HepG2 (cell line): ENCODE data around the gene SLC44A4. TPM values are rescaled to one million over a fixed set of nuclear protein-coding genes. Genes with fewer than 3 reads are reported as not detected.
A peak's percentile ranks its signal among the peaks of the same experiment; 100 is the strongest.

Experiments used
- ETV6 ChIP-seq: sonication (generic); formaldehyde crosslinking; conservative IDR thresholded peaks from 2 replicates; pipeline ENCODE4 v1.4.0; 2020; ENCODE audit warnings: missing genetic modification reagents
- GATAD1 ChIP-seq: IDR thresholded peaks from 2 replicates; pipeline ENCODE4 v1.6.1; 2016; ENCODE audit warnings: missing genetic modification reagents, missing compliant biosample characterization
- HDAC1 ChIP-seq: sonication (generic); formaldehyde crosslinking; IDR thresholded peaks from 2 replicates; pipeline ENCODE4 v1.5.1; 2020; ENCODE audit warnings: mild to moderate bottlenecking, missing genetic modification reagents
- KDM3A ChIP-seq: IDR thresholded peaks from 2 replicates; pipeline ENCODE4 v1.6.1; 2018; ENCODE audit warnings: low read depth, missing compliant biosample characterization
- KLF13 ChIP-seq: sonication (generic); formaldehyde crosslinking; IDR thresholded peaks from 2 replicates; pipeline ENCODE4 v1.4.0; 2020; ENCODE audit warnings: mild to moderate bottlenecking, missing genetic modification reagents
- MIXL1 ChIP-seq: IDR thresholded peaks from 2 replicates; pipeline ENCODE4 v1.6.1; 2016
- NFATC3 ChIP-seq: sonication (generic); formaldehyde crosslinking; IDR thresholded peaks from 2 replicates; pipeline ENCODE4 v1.5.1; 2020; ENCODE audit warnings: mild to moderate bottlenecking, missing genetic modification reagents
- POLR2AphosphoS5 ChIP-seq: IDR thresholded peaks from 2 replicates; pipeline ENCODE4 v1.6.1; 2012; ENCODE audit warnings: low read depth, low read length
- SNAPC2 ChIP-seq: sonication (generic); formaldehyde crosslinking; IDR thresholded peaks from 2 replicates; pipeline ENCODE4 v1.8.1; 2022; ENCODE audit warnings: mild to moderate bottlenecking, missing genetic modification reagents
- SP140L ChIP-seq: sonication (generic); formaldehyde crosslinking; IDR thresholded peaks from 2 replicates; pipeline ENCODE4 v1.4.0; 2020; ENCODE audit warnings: missing genetic modification reagents, borderline replicate concordance
- SP2 ChIP-seq: sonication (generic); formaldehyde crosslinking; IDR thresholded peaks from 2 replicates; pipeline ENCODE4 v1.5.1; 2020; ENCODE audit warnings: mild to moderate bottlenecking, missing genetic modification reagents
- ZMYM4 ChIP-seq: sonication (generic); formaldehyde crosslinking; IDR thresholded peaks from 2 replicates; pipeline ENCODE4 v1.8.1; 2023; ENCODE audit warnings: mild to moderate bottlenecking, missing genetic modification reagents
- ZNF749 ChIP-seq: sonication (generic); formaldehyde crosslinking; IDR thresholded peaks from 2 replicates; pipeline ENCODE4 v1.8.0; 2022; ENCODE audit warnings: mild to moderate bottlenecking, missing genetic modification reagents, moderate library complexity, borderline replicate concordance
- ZNF816 ChIP-seq: sonication (generic); formaldehyde crosslinking; IDR thresholded peaks from 2 replicates; pipeline ENCODE4 v1.8.0; 2022; ENCODE audit warnings: missing genetic modification reagents, mild to moderate bottlenecking, borderline replicate concordance
- polyA plus RNA-seq, 8 experiments: library from polyadenylated mRNA; depleted of rRNA in 3 of 8; stranded (reverse) in 7 of 8; unstranded in 1 of 8; fragments of >200 nt; fragmentation: Illumina TruSeq in 4 of 8; extraction: Trizol in 4 of 8; gene quantifications; 2 replicates each; pipeline versions ENCODE4 v1.2.1 to v1.2.3, GENCODE V29; 2011 to 2016; ENCODE audit warnings: low read depth in 4 of 8, missing spikeins in 1 of 8, mixed read lengths in 1 of 8; ENCODE audit not compliant: insufficient read depth in 1 of 8
- total RNA-seq, 5 experiments: library from RNA; depleted of rRNA; stranded (reverse); fragments of >200 nt; fragmentation: Illumina TruSeq; extraction: Trizol; gene quantifications; 2 replicates each; pipeline ENCODE4 v1.2.3, GENCODE V29; 2016; ENCODE audit warnings: low read depth in 1 of 5
- TF ChIP-seq, protein P1 (sequence below): sonication (generic); formaldehyde crosslinking; IDR thresholded peaks from 2 replicates; pipeline ENCODE4 v1.8.1; 2023; ENCODE audit warnings: missing genetic modification reagents, mild to moderate bottlenecking, borderline replicate concordance
- TF ChIP-seq, protein P2 (sequence below): sonication (generic); formaldehyde crosslinking; IDR thresholded peaks from 2 replicates; pipeline ENCODE4 v1.8.0; 2022; ENCODE audit warnings: missing genetic modification reagents, mild to moderate bottlenecking, moderate library complexity, borderline replicate concordance
- TF ChIP-seq, protein P3 (sequence below): sonication (generic); formaldehyde crosslinking; IDR thresholded peaks from 2 replicates; pipeline ENCODE4 v1.4.0; 2020; ENCODE audit warnings: missing genetic modification reagents
- TF ChIP-seq, protein P4 (sequence below): sonication (generic); formaldehyde crosslinking; IDR thresholded peaks from 2 replicates; pipeline ENCODE4 v1.5.0; 2020; ENCODE audit warnings: missing genetic modification reagents, mild to moderate bottlenecking, borderline replicate concordance
- TF ChIP-seq, protein P5 (sequence below): sonication (generic); formaldehyde crosslinking; IDR thresholded peaks from 2 replicates; pipeline ENCODE4 v1.4.0; 2020; ENCODE audit warnings: missing genetic modification reagents; ENCODE audit errors: not compliant biosample characterization
- TF ChIP-seq, protein P6 (sequence below): sonication (generic); formaldehyde crosslinking; IDR thresholded peaks from 2 replicates; pipeline ENCODE4 v1.4.0; 2020; ENCODE audit warnings: missing genetic modification reagents

SLC44A4 gene
- total and polyA plus RNA-seq, 2 of the 13 experiments (the other 11 are each of a cell fraction or from before 2014, with no cell fraction given) = 3.5 to 5.9 TPM

DNA sequence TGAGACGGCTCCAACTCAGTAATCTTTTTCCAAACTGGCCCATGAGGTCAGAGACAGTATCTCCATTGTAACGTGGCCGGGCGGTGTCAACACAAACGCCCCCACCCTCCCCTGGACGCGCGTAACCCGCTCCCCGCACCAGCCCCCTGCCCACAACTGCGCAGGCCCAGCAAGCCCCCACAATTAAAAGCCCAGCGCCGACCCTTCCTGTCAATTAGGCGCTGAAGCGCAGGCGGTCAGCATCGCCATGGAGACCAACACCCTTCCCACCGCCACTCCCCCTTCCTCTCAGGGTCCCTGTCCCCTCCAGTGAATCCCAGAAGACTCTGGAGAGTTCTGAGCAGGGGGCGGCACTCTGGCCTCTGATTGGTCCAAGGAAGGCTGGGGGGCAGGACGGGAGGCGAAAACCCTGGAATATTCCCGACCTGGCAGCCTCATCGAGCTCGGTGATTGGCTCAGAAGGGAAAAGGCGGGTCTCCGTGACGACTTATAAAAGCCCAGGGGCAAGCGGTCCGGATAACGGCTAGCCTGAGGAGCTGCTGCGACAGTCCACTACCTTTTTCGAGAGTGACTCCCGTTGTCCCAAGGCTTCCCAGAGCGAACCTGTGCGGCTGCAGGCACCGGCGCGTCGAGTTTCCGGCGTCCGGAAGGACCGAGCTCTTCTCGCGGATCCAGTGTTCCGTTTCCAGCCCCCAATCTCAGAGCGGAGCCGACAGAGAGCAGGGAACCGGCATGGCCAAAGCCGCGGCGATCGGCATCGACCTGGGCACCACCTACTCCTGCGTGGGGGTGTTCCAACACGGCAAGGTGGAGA is 63.6 kb downstream of the SLC44A4 start, which contains the start of the genes HSPA1A and HSPA1L (continued):
- TF ChIP-seq, protein P1, sequence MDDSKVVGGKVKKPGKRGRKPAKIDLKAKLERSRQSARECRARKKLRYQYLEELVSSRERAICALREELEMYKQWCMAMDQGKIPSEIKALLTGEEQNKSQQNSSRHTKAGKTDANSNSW = 0 out of 2 replicates have a peak, but pooled peaks have one; percentile 38
- TF ChIP-seq, protein P2, sequence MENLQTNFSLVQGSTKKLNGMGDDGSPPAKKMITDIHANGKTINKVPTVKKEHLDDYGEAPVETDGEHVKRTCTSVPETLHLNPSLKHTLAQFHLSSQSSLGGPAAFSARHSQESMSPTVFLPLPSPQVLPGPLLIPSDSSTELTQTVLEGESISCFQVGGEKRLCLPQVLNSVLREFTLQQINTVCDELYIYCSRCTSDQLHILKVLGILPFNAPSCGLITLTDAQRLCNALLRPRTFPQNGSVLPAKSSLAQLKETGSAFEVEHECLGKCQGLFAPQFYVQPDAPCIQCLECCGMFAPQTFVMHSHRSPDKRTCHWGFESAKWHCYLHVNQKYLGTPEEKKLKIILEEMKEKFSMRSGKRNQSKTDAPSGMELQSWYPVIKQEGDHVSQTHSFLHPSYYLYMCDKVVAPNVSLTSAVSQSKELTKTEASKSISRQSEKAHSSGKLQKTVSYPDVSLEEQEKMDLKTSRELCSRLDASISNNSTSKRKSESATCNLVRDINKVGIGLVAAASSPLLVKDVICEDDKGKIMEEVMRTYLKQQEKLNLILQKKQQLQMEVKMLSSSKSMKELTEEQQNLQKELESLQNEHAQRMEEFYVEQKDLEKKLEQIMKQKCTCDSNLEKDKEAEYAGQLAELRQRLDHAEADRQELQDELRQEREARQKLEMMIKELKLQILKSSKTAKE = peak; percentile 37; the same call in 1 of the 2 replicates
- TF ChIP-seq KLF13 (CRISPR knock-in tag) (no peak), KDM3A (CRISPR knock-in tag) (0 out of 2 replicates have a peak, but pooled peaks have one; percentile 57), SP140L (CRISPR knock-in tag) (peak; percentile 69; the same call in 1 of the 2 replicates), SNAPC2 (CRISPR knock-in tag) (0 out of 2 replicates have a peak, but pooled peaks have one; percentile 67), POLR2AphosphoS5 (peak; percentile 99), ZNF816 (CRISPR knock-in tag) (0 out of 2 replicates have a peak, but pooled peaks have one; percentile 65), ZNF749 (CRISPR knock-in tag) (peak; percentile 19; the same call in 1 of the 2 replicates), GATAD1 (CRISPR knock-in tag) (peak; percentile 52), SP2 (peak; percentile 81), ETV6 (CRISPR knock-in tag) (no peak), MIXL1 (CRISPR knock-in tag) (peak; percentile 40; the same call in 1 of the 2 replicates), ZMYM4 (CRISPR knock-in tag) (peak; percentile 81), NFATC3 (CRISPR knock-in tag) (0 out of 2 replicates have a peak, but pooled peaks have one; percentile 77), HDAC1 (CRISPR knock-in tag) (peak; percentile 39; the same call in 1 of the 2 replicates)
- TF ChIP-seq, protein P3, sequence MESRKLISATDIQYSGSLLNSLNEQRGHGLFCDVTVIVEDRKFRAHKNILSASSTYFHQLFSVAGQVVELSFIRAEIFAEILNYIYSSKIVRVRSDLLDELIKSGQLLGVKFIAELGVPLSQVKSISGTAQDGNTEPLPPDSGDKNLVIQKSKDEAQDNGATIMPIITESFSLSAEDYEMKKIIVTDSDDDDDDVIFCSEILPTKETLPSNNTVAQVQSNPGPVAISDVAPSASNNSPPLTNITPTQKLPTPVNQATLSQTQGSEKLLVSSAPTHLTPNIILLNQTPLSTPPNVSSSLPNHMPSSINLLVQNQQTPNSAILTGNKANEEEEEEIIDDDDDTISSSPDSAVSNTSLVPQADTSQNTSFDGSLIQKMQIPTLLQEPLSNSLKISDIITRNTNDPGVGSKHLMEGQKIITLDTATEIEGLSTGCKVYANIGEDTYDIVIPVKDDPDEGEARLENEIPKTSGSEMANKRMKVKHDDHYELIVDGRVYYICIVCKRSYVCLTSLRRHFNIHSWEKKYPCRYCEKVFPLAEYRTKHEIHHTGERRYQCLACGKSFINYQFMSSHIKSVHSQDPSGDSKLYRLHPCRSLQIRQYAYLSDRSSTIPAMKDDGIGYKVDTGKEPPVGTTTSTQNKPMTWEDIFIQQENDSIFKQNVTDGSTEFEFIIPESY (CRISPR knock-in tag) = no peak
- TF ChIP-seq, protein P4, sequence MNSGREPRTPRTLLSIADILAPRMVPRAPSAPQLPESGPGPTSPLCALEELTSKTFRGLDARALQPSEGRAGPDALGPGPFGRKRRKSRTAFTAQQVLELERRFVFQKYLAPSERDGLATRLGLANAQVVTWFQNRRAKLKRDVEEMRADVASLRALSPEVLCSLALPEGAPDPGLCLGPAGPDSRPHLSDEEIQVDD (CRISPR knock-in tag) = no peak
- TF ChIP-seq, protein P5, sequence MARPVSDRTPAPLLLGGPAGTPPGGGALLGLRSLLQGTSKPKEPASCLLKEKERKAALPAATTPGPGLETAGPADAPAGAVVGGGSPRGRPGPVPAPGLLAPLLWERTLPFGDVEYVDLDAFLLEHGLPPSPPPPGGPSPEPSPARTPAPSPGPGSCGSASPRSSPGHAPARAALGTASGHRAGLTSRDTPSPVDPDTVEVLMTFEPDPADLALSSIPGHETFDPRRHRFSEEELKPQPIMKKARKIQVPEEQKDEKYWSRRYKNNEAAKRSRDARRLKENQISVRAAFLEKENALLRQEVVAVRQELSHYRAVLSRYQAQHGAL (CRISPR knock-in tag) = peak; percentile 49
- TF ChIP-seq, protein P6, sequence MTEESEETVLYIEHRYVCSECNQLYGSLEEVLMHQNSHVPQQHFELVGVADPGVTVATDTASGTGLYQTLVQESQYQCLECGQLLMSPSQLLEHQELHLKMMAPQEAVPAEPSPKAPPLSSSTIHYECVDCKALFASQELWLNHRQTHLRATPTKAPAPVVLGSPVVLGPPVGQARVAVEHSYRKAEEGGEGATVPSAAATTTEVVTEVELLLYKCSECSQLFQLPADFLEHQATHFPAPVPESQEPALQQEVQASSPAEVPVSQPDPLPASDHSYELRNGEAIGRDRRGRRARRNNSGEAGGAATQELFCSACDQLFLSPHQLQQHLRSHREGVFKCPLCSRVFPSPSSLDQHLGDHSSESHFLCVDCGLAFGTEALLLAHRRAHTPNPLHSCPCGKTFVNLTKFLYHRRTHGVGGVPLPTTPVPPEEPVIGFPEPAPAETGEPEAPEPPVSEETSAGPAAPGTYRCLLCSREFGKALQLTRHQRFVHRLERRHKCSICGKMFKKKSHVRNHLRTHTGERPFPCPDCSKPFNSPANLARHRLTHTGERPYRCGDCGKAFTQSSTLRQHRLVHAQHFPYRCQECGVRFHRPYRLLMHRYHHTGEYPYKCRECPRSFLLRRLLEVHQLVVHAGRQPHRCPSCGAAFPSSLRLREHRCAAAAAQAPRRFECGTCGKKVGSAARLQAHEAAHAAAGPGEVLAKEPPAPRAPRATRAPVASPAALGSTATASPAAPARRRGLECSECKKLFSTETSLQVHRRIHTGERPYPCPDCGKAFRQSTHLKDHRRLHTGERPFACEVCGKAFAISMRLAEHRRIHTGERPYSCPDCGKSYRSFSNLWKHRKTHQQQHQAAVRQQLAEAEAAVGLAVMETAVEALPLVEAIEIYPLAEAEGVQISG = peak; percentile 62
